Forelimb muscle (tissue), 1 donor: ENCODE results near the gene FAM156A. TPM values are rescaled to one million over a fixed set of nuclear protein-coding genes. Genes with fewer than 3 reads are reported as not detected.
"Not testable (repeated sequence)": the region's sequence is repeated elsewhere in the genome, so short reads cannot be mapped to it uniquely, and the experiment has no call there.

ENCODE experiments used
- DNase-seq: peaks from one replicate; pipeline ENCODE4 v3.0.0-alpha.2; 2013; ENCODE audit warnings: low read depth
- polyA plus RNA-seq: library from polyadenylated mRNA; unstranded; fragments of 120-200 nt; gene quantifications from one replicate; pipeline ENCODE4 v1.2.1, GENCODE V29; 2013; ENCODE audit not compliant: insufficient read length

Gene FAM156A
- polyA plus RNA-seq, 1 donor: 23.4 TPM

- not testable (repeated sequence) for DNase-seq
These were observed 52.8 kb downstream of the FAM156A start for GRCh38 chrX:52905531-52905930.

Other genes with a start within 250 kb of the FAM156A start
- gene SSX2B, start 207.3 kb downstream of the FAM156A start, polyA plus RNA-seq: not detected
- gene SPANXN5, start 161.1 kb downstream of the FAM156A start, polyA plus RNA-seq: not detected
- not detected for gene XAGE5, start 147.2 kb downstream of the FAM156A start, polyA plus RNA-seq
- not detected for gene XAGE3, start 90.4 kb downstream of the FAM156A start, polyA plus RNA-seq
- gene FAM156B, start 61.2 kb downstream of the FAM156A start, polyA plus RNA-seq: 21.5 TPM
- gene GPR173, start 90.3 kb upstream of the FAM156A start, polyA plus RNA-seq: 9.8 TPM
- 14.9 TPM for gene TSPYL2, start 123.8 kb upstream of the FAM156A start, polyA plus RNA-seq
- 9.1 TPM for gene KANTR, start 135.6 kb upstream of the FAM156A start, polyA plus RNA-seq